Motor neuron (in vitro differentiated cells): ENCODE data around the gene TSPYL6. TPM values are rescaled to one million over a fixed set of nuclear protein-coding genes. Genes with fewer than 3 reads are reported as not detected.
"Not testable (repeated sequence)": the region's sequence is repeated elsewhere in the genome, so short reads cannot be mapped to it uniquely, and the experiment has no call there.

Source experiments
- ATAC-seq, 8 experiments: fragments of 200-7000 bp; cut with Tn5 transposase; replicated peaks in 6 of 8; 2 replicates each; pipeline ENCODE4 v1.8.0; 2021; ENCODE audit warnings: mild to moderate bottlenecking in 8 of 8, moderate library complexity in 8 of 8
- H3K27ac ChIP-seq, 2 donors: fragments of 250-450 bp; sonication (Bioruptor Pico); 2 replicates each; pipeline ENCODE4 v1.9.0; 2021; ENCODE audit warnings: antibody characterized with exemption in 2 of 2, mild to moderate bottlenecking in 2 of 2, moderate library complexity in 1 of 2
- H3K4me1 ChIP-seq, 2 donors: fragments of 250-450 bp; sonication (Bioruptor Pico); replicated peaks in 1 of 2; 2 replicates each; pipeline ENCODE4 v1.6.1; 2021; ENCODE audit warnings: antibody characterized with exemption in 2 of 2, mild to moderate bottlenecking in 2 of 2, moderate library complexity in 1 of 2
- H3K4me3 ChIP-seq, 5 donors: fragments of 250-450 bp; sonication (Bioruptor Pico); 2 replicates each; pipeline ENCODE4 v1.9.0; 2021; ENCODE audit warnings: antibody characterized with exemption in 5 of 5, mild to moderate bottlenecking in 5 of 5, moderate library complexity in 4 of 5
- WGBS, 10 experiments: fragments of 450-650 bp; shearing (Covaris generic); methylation state at CpG; one replicate each; pipeline ENCODE4 v1.0.0; 2022; 5-methylcytosine and 5-hydroxymethylcytosine counted together
- in situ Hi-C, 9 experiments: fragments of 400-800 bp; cut with MboI; loops; one replicate each; pipeline ENCODE4 v1.15.0; 2021; ENCODE audit warnings: low sequenced_read_pairs in 9 of 9, low pct_unique_long_range_greater_than_20kb in 2 of 9; ENCODE audit not compliant: unreplicated experiment in 9 of 9
- total RNA-seq, 8 experiments: library from RNA; unstranded; fragments of 300-600 nt; gene quantifications; 2 replicates each; pipeline versions ENCODE4 v1.2.3 to v1.2.4, GENCODE V29; 2022

TSPYL6 gene
- total RNA-seq, 8 experiments from 2014 or later, result 0.08 to 2.6 (median 0.71) TPM

- Histone ChIP-seq H3K4me1 (peaks cover 9 to 14% of the 10 kb centered on the region in 2 donors), H3K4me3 (no peak overlapping the region), H3K27ac (no peak overlapping the region)
- in situ Hi-C loops, result no loop called here
- ATAC-seq, result peak in 1 of 8 experiments; percentile 28
- WGBS, 10 experiments, result 70 to 100% (median 90%) methylated on average over 2 to 6 of the region's 6 CpGs; no CpG with 5 or more reads in 1 of the 10 experiments
These were observed 16.0 kb upstream of the TSPYL6 start for GRCh38 chr2:54271843-54272627.

- WGBS, 10 experiments, result 84 to 100% (median 98%) methylated on average over 1 to 4 of the region's 4 CpGs; no CpG with 5 or more reads in 2 of the 10 experiments
These were observed 15.2 kb upstream of the TSPYL6 start for GRCh38 chr2:54271189-54271588.

GRCh38 chr2:54267577-54267976, 11.5 kb upstream of the TSPYL6 start:
- no peak overlapping the region for H3K27ac ChIP-seq
- no peak overlapping the region for H3K4me3 ChIP-seq
- in situ Hi-C loops, result no loop called here
- ATAC-seq, result no peak
- WGBS, 10 experiments, result 60 to 100% (median 100%) methylated on average over 1 of the region's 1 CpG; no CpG with 5 or more reads in 5 of the 10 experiments
- H3K4me1 ChIP-seq, result no peaks in the 10 kb centered on the region

More at GRCh38 chr2:54271189-54271588, 15.2 kb upstream of the TSPYL6 start:
- peaks cover 9 to 14% of the 10 kb centered on the region in 2 donors for H3K4me1 ChIP-seq
- H3K27ac ChIP-seq, result no peak overlapping the region
- H3K4me3 ChIP-seq, result no peak overlapping the region
- in situ Hi-C loops, result no loop called here
- no peak for ATAC-seq

- H3K27ac ChIP-seq, in situ Hi-C loops, H3K4me1 ChIP-seq, H3K4me3 ChIP-seq, ATAC-seq: not testable (repeated sequence)
- WGBS, 10 experiments, result 17 to 100% (median 57%) methylated on average over 1 of the region's 1 CpG; no CpG with 5 or more reads in 5 of the 10 experiments
These were observed 9.1 kb upstream of the TSPYL6 start for GRCh38 chr2:54265081-54265480.

GRCh38 chr2:54262015-54262765, 6.2 kb upstream of the TSPYL6 start:
- H3K27ac ChIP-seq, result no peak overlapping the region
- ATAC-seq, result no peak
- peaks cover 2 to 3% of the 10 kb centered on the region in 2 donors for H3K4me1 ChIP-seq
- H3K4me3 ChIP-seq, result no peak overlapping the region
- in situ Hi-C loops, result no loop called here
- WGBS, 10 experiments, result 75 to 100% (median 90%) methylated on average over 1 to 2 of the region's 2 CpGs; no CpG with 5 or more reads in 1 of the 10 experiments

- peak in 1 of 8 experiments; percentile 16 for ATAC-seq
- peaks cover 2 to 3% of the 10 kb centered on the region in 2 donors for H3K4me1 ChIP-seq
- H3K27ac ChIP-seq, result no peak overlapping the region
- 40 to 88% (median 81%) methylated on average over 2 of the region's 2 CpGs; no CpG with 5 or more reads in 2 of the 10 experiments for WGBS, 10 experiments
- no peak overlapping the region for H3K4me3 ChIP-seq
- in situ Hi-C loops, result no loop called here
These were observed 5.5 kb upstream of the TSPYL6 start for GRCh38 chr2:54261537-54261936.

GRCh38 chr2:54260241-54260595, 4.2 kb upstream of the TSPYL6 start:
- 20 to 100% (median 65%) methylated on average over 1 to 2 of the region's 2 CpGs; no CpG with 5 or more reads in 1 of the 10 experiments for WGBS, 10 experiments
- no peak overlapping the region for H3K27ac ChIP-seq
- H3K4me3 ChIP-seq, result no peak overlapping the region
- peak in 4 of 8 experiments; percentile 23 to 86 (median 78) for ATAC-seq
- in situ Hi-C loops, result no loop called here
- H3K4me1 ChIP-seq, result peaks cover 2 to 3% of the 10 kb centered on the region in 2 donors

- H3K4me1 ChIP-seq, result peaks cover 2 to 3% of the 10 kb centered on the region in 2 donors
- no peak overlapping the region for H3K4me3 ChIP-seq
- 70 to 96% (median 87%) methylated on average over 3 to 6 of the region's 6 CpGs for WGBS, 10 experiments
- in situ Hi-C loops, result no loop called here
- no peak overlapping the region for H3K27ac ChIP-seq
- ATAC-seq, result no peak
These were observed 3.6 kb upstream of the TSPYL6 start for GRCh38 chr2:54259413-54260240.

- WGBS, 10 experiments, result 75 to 100% (median 87%) methylated on average over 1 to 2 of the region's 2 CpGs; no CpG with 5 or more reads in 4 of the 10 experiments
- no peak overlapping the region for H3K27ac ChIP-seq
- ATAC-seq, result no peak
- H3K4me3 ChIP-seq, result no peak overlapping the region
- peaks cover 6 to 10% of the 10 kb centered on the region in 2 donors for H3K4me1 ChIP-seq
- in situ Hi-C loops, result no loop called here
These were observed 2.1 kb upstream of the TSPYL6 start for GRCh38 chr2:54258166-54258565.

GRCh38 chr2:54255230-54256090, 569 bp downstream of the TSPYL6 start:
- H3K27ac ChIP-seq, result no peak overlapping the region
- in situ Hi-C loops, result no loop called here
- H3K4me1 ChIP-seq, result peaks cover 9 to 10% of the 10 kb centered on the region in 2 donors
- ATAC-seq, result no peak
- 83 to 100% (median 90%) methylated on average over 1 to 19 of the region's 37 CpGs; no CpG with 5 or more reads in 3 of the 10 experiments for WGBS, 10 experiments
- no peak overlapping the region for H3K4me3 ChIP-seq

GRCh38 chr2:54254180-54254579, 1.8 kb downstream of the TSPYL6 start:
- H3K4me1 ChIP-seq, result peaks cover 7% of the 10 kb centered on the region in 2 donors
- ATAC-seq, result peak in 1 of 8 experiments; percentile 27
- H3K27ac ChIP-seq, result no peak overlapping the region
- no peak overlapping the region for H3K4me3 ChIP-seq
- in situ Hi-C loops, result no loop called here

- no peak overlapping the region for H3K4me3 ChIP-seq
- in situ Hi-C loops, result no loop called here
- no peak for ATAC-seq
- H3K4me1 ChIP-seq, result peaks cover 7% of the 10 kb centered on the region in 2 donors
- no peak overlapping the region for H3K27ac ChIP-seq
These were observed 6.4 kb downstream of the TSPYL6 start for GRCh38 chr2:54249629-54250028.
